GM21526 (cell line): Measurements from ENCODE around the gene PSMD1.
"Not testable (repeated sequence)": the region's sequence is repeated elsewhere in the genome, so short reads cannot be mapped to it uniquely, and the experiment has no call there.

Source experiments
- ATAC-seq: cut with Tn5 transposase; IDR thresholded peaks from one replicate; pipeline ENCODE4 v1.9.1; 2021; ENCODE audit warnings: moderate library complexity; ENCODE audit not compliant: unreplicated experiment, low FRiP score

The PSMD1 gene

GRCh38 chr2:231181860-231182512 is 125.3 kb downstream of the PSMD1 start:
- no peak for ATAC-seq

GRCh38 chr2:231182513-231182899 is 125.8 kb downstream of the PSMD1 start:
- ATAC-seq, result no peak

GRCh38 chr2:231183851-231184250 is 127.2 kb downstream of the PSMD1 start:
- no peak for ATAC-seq

GRCh38 chr2:231184319-231184718 is 127.7 kb downstream of the PSMD1 start:
- no peak for ATAC-seq

GRCh38 chr2:231185050-231185725 is 128.5 kb downstream of the PSMD1 start:
- no peak for ATAC-seq

- ATAC-seq, result no peak
These were observed 129.2 kb downstream of the PSMD1 start for GRCh38 chr2:231185886-231186285.

GRCh38 chr2:231186325-231186724 is 129.7 kb downstream of the PSMD1 start:
- no peak for ATAC-seq

- ATAC-seq, result no peak
These were observed 131.3 kb downstream of the PSMD1 start for GRCh38 chr2:231187736-231188505.

- ATAC-seq, result no peak
These were observed 132.0 kb downstream of the PSMD1 start for GRCh38 chr2:231188506-231189170.

- no peak for ATAC-seq
These were observed 132.5 kb downstream of the PSMD1 start for GRCh38 chr2:231189171-231189530.

- no peak for ATAC-seq
These were observed 133.2 kb downstream of the PSMD1 start for GRCh38 chr2:231189571-231190495.

- no peak for ATAC-seq
These were observed 134.0 kb downstream of the PSMD1 start for GRCh38 chr2:231190531-231191197.

- no peak for ATAC-seq
These were observed 135.5 kb downstream of the PSMD1 start for GRCh38 chr2:231191896-231192872.

- no peak for ATAC-seq
These were observed 136.5 kb downstream of the PSMD1 start for GRCh38 chr2:231193216-231193615.

- no peak for ATAC-seq
These were observed 139.9 kb downstream of the PSMD1 start for GRCh38 chr2:231196592-231196991.

- not testable (repeated sequence) for ATAC-seq
These were observed 140.5 kb downstream of the PSMD1 start for GRCh38 chr2:231197196-231197595.

GRCh38 chr2:231197706-231198290 is 141.1 kb downstream of the PSMD1 start:
- no peak for ATAC-seq
